ENCODE measurements around the gene NKAP. TPM values are rescaled to one million over a fixed set of nuclear protein-coding genes. Genes with fewer than 3 reads are reported as not detected.

Gene NKAP
- total RNA-seq, 4 donors from 2014 or later: 5.2 to 11.4 (median 9.7) TPM

DNA sequence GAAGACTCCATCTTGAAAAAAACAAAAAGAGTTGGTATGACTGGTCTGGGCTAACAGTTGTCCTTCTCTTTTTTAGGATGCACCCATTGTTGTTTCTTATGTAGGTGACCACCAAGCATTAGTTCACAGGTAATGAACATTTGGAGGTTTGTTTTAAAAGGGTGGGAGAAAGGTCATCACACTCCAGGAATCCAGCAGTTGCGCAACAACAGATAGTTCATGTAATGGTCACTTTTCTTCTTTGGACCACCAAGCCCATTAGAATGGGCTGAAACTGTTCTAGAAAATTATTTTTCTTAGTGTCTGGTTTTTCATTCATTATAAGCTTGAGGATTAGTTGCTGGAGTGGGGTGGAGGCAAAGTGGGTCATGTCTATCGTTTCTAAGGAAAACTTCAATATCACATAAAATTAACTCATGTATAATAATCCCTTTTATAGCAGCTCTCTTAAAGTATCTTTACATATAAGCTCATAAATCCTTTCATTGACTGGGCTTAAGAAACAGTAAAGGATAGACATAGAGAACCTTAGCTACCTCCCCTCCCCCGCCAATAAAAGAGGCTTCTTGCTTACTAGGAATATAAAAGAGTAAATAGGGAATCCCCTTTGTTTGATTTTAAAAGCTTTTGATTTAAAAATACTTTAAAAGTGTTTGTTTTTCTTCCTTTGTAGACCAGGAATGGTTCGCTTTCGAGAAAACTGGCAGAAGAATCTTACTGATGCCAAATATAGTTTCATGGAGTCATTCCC is 23.5 kb downstream of the NKAP start:
- H3K4me1 ChIP-seq: no peaks in the 10 kb centered on the region
- DNase-seq (ENCODE audit: low spot score in 2 of 2): no peak
- H3K4me3 ChIP-seq: no peak overlapping the region
- H3K27ac ChIP-seq: no peak overlapping the region
- no peaks in the 10 kb centered on the region for H3K9me3 ChIP-seq
- no peak for TF ChIP-seq POLR2A (IDR thresholded peaks at IDR 0.05)
- TF ChIP-seq EP300 (IDR thresholded peaks at IDR 0.05): no peak
- TF ChIP-seq CTCF (IDR thresholded peaks at IDR 0.05): no peak
- H3K27me3 ChIP-seq: no peaks in the 10 kb centered on the region
- peaks cover 0 to 23% (median 0%) of the 10 kb centered on the region in 3 donors for H3K36me3 ChIP-seq
- WGBS, 2 donors: 83 to 87% methylated on average over 5 of the region's 5 CpGs

GRCh38 chrX:119917877-119918276 is 25.7 kb downstream of the NKAP start:
- TF ChIP-seq EP300 (IDR thresholded peaks at IDR 0.05): no peak
- no peak for TF ChIP-seq POLR2A (IDR thresholded peaks at IDR 0.05)
- TF ChIP-seq CTCF (IDR thresholded peaks at IDR 0.05): no peak
- Histone ChIP-seq H3K27ac (no peak overlapping the region), H3K27me3 (no peaks in the 10 kb centered on the region), H3K9me3 (no peaks in the 10 kb centered on the region), H3K36me3 (peaks cover 0 to 6% (median 0%) of the 10 kb centered on the region in 3 donors), H3K4me1 (no peaks in the 10 kb centered on the region), H3K4me3 (no peak overlapping the region)
- WGBS, 2 donors: 84 to 89% methylated on average over 2 of the region's 2 CpGs
- no peak for DNase-seq (ENCODE audit: low spot score in 2 of 2)

- no peak for DNase-seq (ENCODE audit: low spot score in 2 of 2)
- H3K4me1 ChIP-seq: no peaks in the 10 kb centered on the region
- H3K9me3 ChIP-seq: no peaks in the 10 kb centered on the region
- WGBS, 2 donors: 82% methylated on average over 5 of the region's 5 CpGs
- H3K27me3 ChIP-seq: no peaks in the 10 kb centered on the region
- TF ChIP-seq CTCF (IDR thresholded peaks at IDR 0.05): no peak
- H3K36me3 ChIP-seq: no peaks in the 10 kb centered on the region
- no peak overlapping the region for H3K27ac ChIP-seq
- no peak overlapping the region for H3K4me3 ChIP-seq
Measured at GRCh38 chrX:119916310-119916709, 27.2 kb downstream of the NKAP start.

DNA sequence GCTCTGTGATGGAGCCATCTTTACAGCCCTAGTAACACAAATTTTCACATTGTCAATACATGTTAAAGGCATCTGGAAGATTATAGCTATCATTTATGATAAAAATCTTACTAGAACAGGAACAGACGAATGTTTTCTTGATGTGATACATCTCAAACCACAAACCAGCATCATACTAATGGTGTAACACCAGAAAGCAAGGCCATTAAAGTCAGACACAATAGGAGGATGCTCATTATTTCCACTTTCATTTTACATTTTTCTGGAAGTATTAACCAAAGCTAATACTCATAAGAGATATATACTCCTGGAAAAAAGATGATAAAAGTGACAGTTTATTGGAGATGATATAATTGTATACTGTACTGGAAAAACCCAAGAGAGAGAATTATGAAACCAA is 42.6 kb downstream of the NKAP start:
- Histone ChIP-seq H3K27me3 (no peaks in the 10 kb centered on the region), H3K27ac (no peak overlapping the region), H3K9me3 (no peaks in the 10 kb centered on the region), H3K4me3 (no peak overlapping the region), H3K4me1 (no peaks in the 10 kb centered on the region), H3K36me3 (no peaks in the 10 kb centered on the region)
- DNase-seq (ENCODE audit: low spot score in 2 of 2): no peak
- 63 to 74% methylated on average over 1 of the region's 1 CpG for WGBS, 2 donors
- TF ChIP-seq CTCF (IDR thresholded peaks at IDR 0.05) (no peak), EP300 (IDR thresholded peaks at IDR 0.05) (no peak), POLR2A (IDR thresholded peaks at IDR 0.05) (no peak)

DNA sequence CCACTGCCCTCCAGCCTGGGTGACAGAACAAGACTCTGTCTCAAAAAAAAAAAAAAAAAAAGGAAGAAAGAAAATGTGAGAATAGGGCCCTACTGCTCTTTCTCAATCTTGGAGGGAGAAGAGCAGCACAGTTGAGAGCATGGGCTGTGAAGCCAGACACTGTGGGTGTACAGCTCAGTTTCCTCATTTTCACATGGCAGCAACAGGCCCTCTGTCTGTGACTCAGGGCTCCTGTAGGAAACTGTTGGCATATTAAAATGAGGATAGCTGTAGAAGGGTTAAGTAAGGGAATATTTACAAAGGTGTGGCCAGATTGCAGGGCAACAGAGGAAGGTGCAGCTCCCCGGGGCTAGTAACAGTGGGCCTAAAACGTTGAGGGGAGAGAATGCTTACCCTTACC is 44.4 kb downstream of the NKAP start:
- no peak overlapping the region for H3K27ac ChIP-seq
- DNase-seq (ENCODE audit: low spot score in 2 of 2): no peak
- no peaks in the 10 kb centered on the region for H3K9me3 ChIP-seq
- no peaks in the 10 kb centered on the region for H3K27me3 ChIP-seq
- H3K4me3 ChIP-seq: no peak overlapping the region
- H3K4me1 ChIP-seq: no peaks in the 10 kb centered on the region
- no peak for TF ChIP-seq CTCF (IDR thresholded peaks at IDR 0.05)
- no peak for TF ChIP-seq EP300 (IDR thresholded peaks at IDR 0.05)
- no peak for TF ChIP-seq POLR2A (IDR thresholded peaks at IDR 0.05)
- H3K36me3 ChIP-seq: no peaks in the 10 kb centered on the region
- 5 to 16% methylated on average over 2 of the region's 2 CpGs for WGBS, 2 donors

Data from tibial nerve (tissue), 4 donors.